ENCODE results near the gene FGA.

Gene FGA

DNA sequence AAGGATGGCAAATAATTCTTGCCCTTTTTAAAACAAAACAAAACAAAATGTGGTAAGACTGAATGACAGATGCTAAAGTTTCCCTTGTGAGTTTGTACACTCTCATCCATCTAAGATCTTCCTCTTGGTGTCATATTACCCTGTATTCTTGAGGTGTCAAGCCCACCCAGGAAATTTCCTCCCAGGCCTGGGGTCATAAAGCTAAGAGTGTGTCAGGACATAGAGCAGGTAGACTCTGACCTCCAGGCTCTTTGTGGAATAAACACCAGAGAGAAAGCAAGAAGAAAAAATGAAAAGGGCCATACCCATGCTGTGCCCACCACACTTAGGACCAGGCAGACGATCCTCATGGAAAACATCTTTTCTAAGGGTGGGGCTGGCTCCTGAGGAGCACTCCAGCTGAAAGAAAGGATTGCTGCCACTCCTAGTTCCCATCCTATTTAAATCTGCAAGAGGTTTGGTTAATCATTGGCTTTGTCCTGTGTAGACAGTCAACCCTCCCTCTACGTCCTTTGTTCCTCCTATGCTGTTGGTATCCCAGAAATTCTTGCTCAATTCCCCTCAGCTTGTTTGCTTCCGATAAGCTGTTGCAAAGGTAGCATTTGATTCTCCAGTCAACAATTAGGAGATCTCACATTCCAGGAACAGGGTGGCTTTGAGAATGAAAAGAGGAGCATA, at the start of gene FGA:
Gene FGA (minus strand): TSS at position 414 of the 678 bp plus-strand sequence. CDS start 55 bp downstream, at position 359.
- DNase-seq, result no peak
- Histone ChIP-seq H3K9me3 (ENCODE audit: severe bottlenecking) (no peaks in the 10 kb centered on the region), H3K36me3 (no peaks in the 10 kb centered on the region), H3K27me3 (ENCODE audit: insufficient read depth, low read depth, severe bottlenecking) (no peaks in the 10 kb centered on the region), H3K27ac (no peak within 1 kb of the TSS), H3K4me3 (ENCODE audit: low read depth, low read length) (no peak within 1 kb of the TSS)
- TF ChIP-seq, protein P1, sequence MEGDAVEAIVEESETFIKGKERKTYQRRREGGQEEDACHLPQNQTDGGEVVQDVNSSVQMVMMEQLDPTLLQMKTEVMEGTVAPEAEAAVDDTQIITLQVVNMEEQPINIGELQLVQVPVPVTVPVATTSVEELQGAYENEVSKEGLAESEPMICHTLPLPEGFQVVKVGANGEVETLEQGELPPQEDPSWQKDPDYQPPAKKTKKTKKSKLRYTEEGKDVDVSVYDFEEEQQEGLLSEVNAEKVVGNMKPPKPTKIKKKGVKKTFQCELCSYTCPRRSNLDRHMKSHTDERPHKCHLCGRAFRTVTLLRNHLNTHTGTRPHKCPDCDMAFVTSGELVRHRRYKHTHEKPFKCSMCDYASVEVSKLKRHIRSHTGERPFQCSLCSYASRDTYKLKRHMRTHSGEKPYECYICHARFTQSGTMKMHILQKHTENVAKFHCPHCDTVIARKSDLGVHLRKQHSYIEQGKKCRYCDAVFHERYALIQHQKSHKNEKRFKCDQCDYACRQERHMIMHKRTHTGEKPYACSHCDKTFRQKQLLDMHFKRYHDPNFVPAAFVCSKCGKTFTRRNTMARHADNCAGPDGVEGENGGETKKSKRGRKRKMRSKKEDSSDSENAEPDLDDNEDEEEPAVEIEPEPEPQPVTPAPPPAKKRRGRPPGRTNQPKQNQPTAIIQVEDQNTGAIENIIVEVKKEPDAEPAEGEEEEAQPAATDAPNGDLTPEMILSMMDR (IDR thresholded peaks at IDR 0.05; ENCODE audit: low read depth, low read length), result no peak

DNA sequence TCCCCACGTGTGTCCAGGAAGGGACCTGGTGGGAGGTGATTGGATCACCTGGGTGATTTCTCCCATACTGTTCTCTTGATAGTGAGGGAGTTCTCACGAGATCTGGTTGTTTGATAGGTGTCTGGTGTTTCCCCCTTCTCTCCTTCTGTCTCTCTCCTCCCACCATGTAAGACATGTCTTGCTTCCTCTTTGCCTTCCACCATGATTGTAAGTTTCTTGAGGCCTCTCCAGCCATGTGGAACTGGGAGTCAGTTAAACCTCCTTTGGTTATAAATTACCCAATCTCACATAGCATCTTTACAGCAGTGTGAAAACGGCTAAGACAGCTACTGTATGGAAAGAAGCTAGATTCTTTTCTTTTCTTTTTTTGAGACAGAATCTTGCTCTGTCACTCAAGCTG, 43.5 kb upstream of the FGA start:
- peaks cover 6% of the 10 kb centered on the region for H3K27me3 ChIP-seq (ENCODE audit: insufficient read depth, low read depth, severe bottlenecking)
- TF ChIP-seq, protein P1 (IDR thresholded peaks at IDR 0.05; ENCODE audit: low read depth, low read length), result no peak
- H3K4me3 ChIP-seq (ENCODE audit: low read depth, low read length), result no peak overlapping the region
- H3K27ac ChIP-seq, result no peak overlapping the region
- H3K9me3 ChIP-seq (ENCODE audit: severe bottlenecking), result no peaks in the 10 kb centered on the region
- no peaks in the 10 kb centered on the region for H3K36me3 ChIP-seq
- DNase-seq, result no peak

DNA sequence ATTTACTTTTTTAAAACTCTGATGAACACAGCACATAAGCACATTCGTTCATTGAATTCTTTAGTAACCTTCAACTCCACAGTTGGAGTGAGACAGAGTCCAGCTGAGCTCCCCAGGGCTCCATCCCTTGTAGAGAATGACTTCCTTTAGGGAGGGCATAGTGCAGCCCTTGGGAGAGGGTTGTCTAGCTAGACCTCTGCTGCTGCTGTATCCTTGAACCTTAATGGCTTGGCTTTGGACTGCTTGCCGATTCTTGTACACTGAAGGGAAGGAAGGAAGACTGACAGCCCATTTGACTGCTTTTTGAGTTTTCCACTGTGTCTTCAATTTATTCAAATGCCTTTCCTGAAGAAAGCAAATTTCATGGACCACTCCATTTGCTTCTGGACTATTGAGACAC, 41.3 kb upstream of the FGA start:
- Histone ChIP-seq H3K27me3 (ENCODE audit: insufficient read depth, low read depth, severe bottlenecking) (peaks cover 12% of the 10 kb centered on the region), H3K4me3 (ENCODE audit: low read depth, low read length) (no peak overlapping the region), H3K27ac (no peak overlapping the region), H3K36me3 (no peaks in the 10 kb centered on the region), H3K9me3 (ENCODE audit: severe bottlenecking) (no peaks in the 10 kb centered on the region)
- DNase-seq, result no peak
- TF ChIP-seq, protein P1 (IDR thresholded peaks at IDR 0.05; ENCODE audit: low read depth, low read length), result no peak

DNA sequence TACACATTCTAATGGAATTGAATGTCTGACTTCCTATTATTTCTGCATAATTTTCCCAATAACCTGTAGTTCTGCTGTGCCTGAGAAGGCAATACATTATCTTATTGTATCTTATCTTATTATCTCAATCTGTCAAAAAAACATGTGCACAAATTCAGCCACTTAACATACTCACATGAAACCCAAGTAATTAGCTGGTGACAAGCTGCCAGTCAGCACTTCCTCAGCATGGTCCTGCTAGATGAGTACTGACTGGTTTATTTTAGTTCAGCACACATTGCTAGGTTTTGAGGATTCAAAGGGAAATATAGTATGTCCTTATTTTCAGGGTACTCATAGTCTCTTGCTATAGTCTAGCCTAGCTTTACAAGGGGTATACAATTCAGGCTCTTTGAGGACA, 39.8 kb upstream of the FGA start:
- peaks cover 12% of the 10 kb centered on the region for H3K27me3 ChIP-seq (ENCODE audit: insufficient read depth, low read depth, severe bottlenecking)

DNA sequence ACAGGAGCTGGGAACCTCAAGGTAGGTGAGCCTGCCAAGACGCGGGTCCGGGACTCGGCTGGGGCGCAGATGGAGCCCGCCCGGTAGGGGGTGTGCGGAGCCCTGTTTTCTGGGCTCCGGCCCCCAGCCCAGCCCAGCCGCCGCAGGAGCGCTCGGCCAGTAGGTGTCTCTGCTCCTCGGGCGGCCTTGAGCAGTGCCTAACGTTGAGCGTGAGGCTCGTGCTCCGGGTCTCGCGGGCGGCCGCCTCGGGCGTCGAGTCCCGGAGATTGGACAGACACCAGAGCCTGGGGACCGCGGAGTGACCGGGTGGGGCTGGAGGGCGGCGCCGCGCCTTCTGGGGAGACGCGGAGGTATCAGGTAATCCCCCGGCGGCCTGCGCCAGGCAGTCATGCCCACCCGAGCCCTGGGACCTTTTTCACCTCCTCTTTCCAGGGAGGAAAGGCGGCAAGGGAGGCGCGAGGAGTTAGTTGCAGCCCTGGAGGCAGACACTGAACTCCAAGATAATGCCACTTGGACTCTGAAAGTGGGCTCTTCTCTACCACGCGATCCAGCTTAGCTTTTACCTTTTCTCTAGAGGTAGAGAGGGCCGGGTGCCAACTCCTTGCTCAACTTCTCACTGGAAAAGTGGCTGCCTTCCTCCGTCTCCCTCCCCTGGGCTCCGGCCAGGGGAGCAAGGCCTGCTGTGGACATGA, 36.4 kb upstream of the FGA start:
- Histone ChIP-seq H3K4me3 (ENCODE audit: low read depth, low read length) (peak overlapping the region; percentile 26), H3K27ac (no peak overlapping the region), H3K9me3 (ENCODE audit: severe bottlenecking) (no peaks in the 10 kb centered on the region), H3K36me3 (no peaks in the 10 kb centered on the region), H3K27me3 (ENCODE audit: insufficient read depth, low read depth, severe bottlenecking) (peaks cover 9% of the 10 kb centered on the region)
- TF ChIP-seq, protein P1 (IDR thresholded peaks at IDR 0.05; ENCODE audit: low read depth, low read length), result peak; percentile 97
- peak; percentile 89 for DNase-seq

More for the DNA sequence above, 39.8 kb upstream of the FGA start:
- Histone ChIP-seq H3K36me3 (no peaks in the 10 kb centered on the region), H3K9me3 (ENCODE audit: severe bottlenecking) (no peaks in the 10 kb centered on the region), H3K4me3 (ENCODE audit: low read depth, low read length) (no peak overlapping the region), H3K27ac (no peak overlapping the region)
- TF ChIP-seq, protein P1 (IDR thresholded peaks at IDR 0.05; ENCODE audit: low read depth, low read length), result no peak
- DNase-seq, result no peak
